Measurements from ENCODE around the gene KHDC4. TPM values are rescaled to one million over a fixed set of nuclear protein-coding genes. Genes with fewer than 3 reads are reported as not detected.
A peak's percentile ranks its signal among the peaks of the same experiment; 100 is the strongest.

Gene KHDC4
- total and polyA plus RNA-seq, 2 of the 13 experiments (the other 11 are each of a cell fraction or from before 2014, with no cell fraction given), result 33.5 to 92.0 TPM

- TF ChIP-seq ZXDC (CRISPR knock-in tag; IDR thresholded peaks at IDR 0.05), result no peak
- TF ChIP-seq ZKSCAN5 (CRISPR knock-in tag; IDR thresholded peaks at IDR 0.05), result no peak
- no peak for TF ChIP-seq BRCA1 (CRISPR knock-in tag; IDR thresholded peaks at IDR 0.05)
- no peak for TF ChIP-seq ZNF619 (CRISPR knock-in tag; IDR thresholded peaks at IDR 0.05)
- TF ChIP-seq ZNF841 (CRISPR knock-in tag; IDR thresholded peaks at IDR 0.05; ENCODE audit: borderline replicate concordance), result no peak
- TF ChIP-seq GZF1 (CRISPR knock-in tag; IDR thresholded peaks at IDR 0.05), result no peak
- 0 out of 2 replicates have a peak, but pooled peaks have one; percentile 68 for TF ChIP-seq POGK (CRISPR knock-in tag; conservative IDR thresholded peaks at IDR 0.05)
- TF ChIP-seq ZBTB40 (IDR thresholded peaks at IDR 0.05), result no peak
- no peak for TF ChIP-seq ZBTB40 (CRISPR knock-in tag; IDR thresholded peaks at IDR 0.05)
- no peak for TF ChIP-seq MAFG (CRISPR knock-in tag; IDR thresholded peaks at IDR 0.05)
- TF ChIP-seq ZFP41 (CRISPR knock-in tag; IDR thresholded peaks at IDR 0.05; ENCODE audit: borderline replicate concordance), result no peak
- no peak for TF ChIP-seq ZNF782 (CRISPR knock-in tag; IDR thresholded peaks at IDR 0.05; ENCODE audit: borderline replicate concordance)
- TF ChIP-seq POLR2A (IDR thresholded peaks at IDR 0.05; ENCODE audit: insufficient read depth in 1 of 2, low read depth in 2 of 2, low read length in 2 of 2), result peak in 1 of 2 experiments; percentile 87; a peak in 2 of 4 replicates
- TF ChIP-seq ZNF33A (CRISPR knock-in tag; IDR thresholded peaks at IDR 0.05; ENCODE audit: borderline replicate concordance), result no peak
- TF ChIP-seq ZNF589 (CRISPR knock-in tag; conservative IDR thresholded peaks at IDR 0.05), result no peak
- no peak for TF ChIP-seq ZNF780A (CRISPR knock-in tag; IDR thresholded peaks at IDR 0.05)
Observed at GRCh38 chr1:155940993-155941844, 7.0 kb upstream of the KHDC4 start, which contains the start of gene RXFP4 (continued).
